Activated CD4-positive, alpha-beta T cell treated with anti-CD3 and anti-CD28 coated beads for 48 hours (primary cell): ENCODE measurements around the gene MYBPC1.
"Not testable (repeated sequence)": the region's sequence is repeated elsewhere in the genome, so short reads cannot be mapped to it uniquely, and the experiment has no call there.

Experiments
- DNase-seq: peaks from one replicate; pipeline ENCODE4 v3.0.0-alpha.2; 2020

The MYBPC1 gene

DNA sequence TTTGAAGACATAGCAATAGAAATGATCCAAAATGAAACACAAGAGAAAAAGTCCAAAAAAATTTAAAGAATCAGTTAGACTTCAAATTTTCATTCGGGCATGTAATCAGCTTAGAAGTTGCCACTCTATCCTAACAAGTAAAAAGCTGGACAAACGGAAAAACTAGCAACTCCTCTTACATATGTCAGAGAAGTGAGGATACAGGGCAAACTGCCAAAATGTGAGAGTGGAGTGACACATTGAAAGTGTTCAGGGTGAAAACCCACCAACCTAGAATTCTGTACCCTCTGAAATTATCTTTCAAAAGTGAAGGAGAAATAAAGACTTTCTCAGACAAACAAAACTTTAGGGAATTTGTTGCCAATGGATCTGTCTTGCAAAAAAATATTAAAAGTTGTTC, 60.6 kb downstream of the MYBPC1 start:
- no peak for DNase-seq

- not testable (repeated sequence) for DNase-seq
Observed at GRCh38 chr12:101660662-101661061, 65.9 kb downstream of the MYBPC1 start.

- DNase-seq, result no peak
Observed at GRCh38 chr12:101663298-101663697, 68.5 kb downstream of the MYBPC1 start.

GRCh38 chr12:101664992-101665391, 70.2 kb downstream of the MYBPC1 start:
- no peak for DNase-seq

DNA sequence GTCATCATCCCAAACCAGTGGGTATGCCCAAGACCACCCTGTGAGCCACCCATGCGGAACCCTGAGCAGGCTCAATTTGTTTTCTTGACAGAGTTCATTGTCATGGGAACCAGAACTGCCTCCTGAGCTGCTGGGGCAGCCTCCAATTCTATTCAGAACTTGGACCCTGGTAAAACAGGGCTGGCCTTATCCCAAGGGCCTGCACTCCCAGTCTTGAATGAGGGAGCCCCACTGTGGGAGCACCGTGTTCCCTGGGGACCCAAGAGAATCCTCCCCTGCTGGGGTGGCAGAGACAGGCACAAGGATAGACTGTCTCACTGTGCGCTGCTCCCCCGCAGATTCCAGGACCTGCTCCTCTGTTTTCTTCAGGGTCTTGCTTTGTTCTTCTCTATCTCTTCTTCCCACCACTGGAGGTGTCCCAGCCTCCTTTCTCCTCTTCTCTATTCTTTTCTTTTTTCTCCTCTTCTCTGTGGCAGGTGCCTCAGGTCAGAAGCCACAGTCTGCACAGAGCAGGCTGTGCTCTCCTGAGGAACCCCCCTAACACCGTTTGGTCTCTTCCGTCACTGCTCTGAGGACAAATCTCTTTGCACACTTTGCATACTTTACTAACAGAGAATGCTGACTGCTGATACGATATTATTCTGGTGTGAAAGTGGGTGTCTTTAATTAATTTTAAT, 71.4 kb downstream of the MYBPC1 start:
- no peak for DNase-seq

- no peak for DNase-seq
Observed at GRCh38 chr12:101667591-101667990, 72.8 kb downstream of the MYBPC1 start.

- DNase-seq, result peak; percentile 51
Observed at GRCh38 chr12:101670007-101670671, 75.4 kb downstream of the MYBPC1 start.

DNA sequence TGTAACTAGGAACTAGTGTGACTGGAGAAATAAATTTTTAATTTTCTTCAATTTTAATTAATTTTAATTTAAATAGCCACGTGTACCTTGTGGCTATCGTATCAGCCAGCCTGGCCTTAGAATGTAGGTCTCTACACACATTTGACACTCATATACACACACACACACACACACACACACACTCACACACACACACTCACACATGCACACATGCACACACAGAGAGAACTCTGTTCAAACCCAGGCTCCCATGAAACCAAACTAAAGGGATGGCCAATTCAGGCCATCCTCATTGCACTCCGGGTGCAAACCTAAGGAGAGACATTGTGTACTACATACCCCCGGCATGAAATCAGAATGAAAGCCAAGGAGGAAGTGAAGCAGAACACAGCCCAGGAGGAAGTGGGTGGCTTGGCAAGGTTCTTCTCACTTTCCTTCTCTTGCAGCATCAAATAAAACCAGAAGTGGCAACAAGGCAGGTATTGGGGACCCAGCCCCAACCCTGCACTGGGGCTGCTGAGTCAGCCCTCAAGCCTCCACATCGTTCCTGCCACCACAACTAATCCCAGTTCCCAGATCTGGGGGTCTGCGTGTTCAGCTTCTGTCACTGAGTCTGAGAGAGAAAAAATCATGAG, 76.5 kb downstream of the MYBPC1 start:
- peak; percentile 21 for DNase-seq

GRCh38 chr12:101671833-101672232, 77.1 kb downstream of the MYBPC1 start:
- no peak for DNase-seq

GRCh38 chr12:101675555-101675954, 80.8 kb downstream of the MYBPC1 start:
- DNase-seq, result no peak

DNA sequence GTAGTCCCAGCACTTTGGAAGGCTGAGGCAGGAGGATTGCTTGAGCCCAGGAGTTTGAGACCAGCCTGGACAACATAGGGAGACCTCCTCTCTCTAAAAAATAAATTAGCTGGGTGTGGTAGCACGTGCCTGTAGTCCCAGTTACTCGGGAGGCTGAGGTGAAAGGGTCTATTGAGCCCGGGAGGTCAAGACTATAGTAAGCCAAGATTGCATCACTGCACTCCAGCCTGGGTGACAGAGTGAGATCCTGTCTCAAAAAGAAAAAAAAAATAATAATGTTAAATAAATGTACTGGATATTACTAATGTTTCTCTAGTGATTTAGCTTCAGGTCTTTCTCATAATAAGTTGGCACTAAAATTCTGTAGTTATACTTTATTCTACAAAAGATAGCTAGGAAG, 81.7 kb downstream of the MYBPC1 start:
- DNase-seq, result not testable (repeated sequence)

- DNase-seq, result no peak
Observed at GRCh38 chr12:101678081-101678480, 83.3 kb downstream of the MYBPC1 start.

DNA sequence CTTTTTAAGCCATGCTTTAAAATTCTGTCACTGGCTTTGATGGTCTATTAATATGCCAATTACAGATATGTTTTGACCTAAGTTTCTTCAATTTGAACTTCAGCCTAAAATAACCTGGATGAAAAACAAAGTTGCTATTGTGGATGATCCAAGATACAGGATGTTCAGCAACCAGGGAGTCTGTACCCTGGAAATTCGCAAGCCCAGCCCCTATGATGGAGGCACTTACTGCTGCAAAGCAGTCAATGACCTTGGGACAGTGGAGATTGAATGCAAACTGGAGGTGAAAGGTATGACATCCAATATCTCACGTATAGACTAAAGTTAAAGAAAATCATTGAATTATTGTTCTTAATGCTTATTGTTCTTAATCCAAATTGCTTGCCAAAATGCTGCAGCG, 85.5 kb downstream of the MYBPC1 start:
- DNase-seq, result no peak

GRCh38 chr12:101680647-101681046, 85.9 kb downstream of the MYBPC1 start:
- DNase-seq, result no peak

DNA sequence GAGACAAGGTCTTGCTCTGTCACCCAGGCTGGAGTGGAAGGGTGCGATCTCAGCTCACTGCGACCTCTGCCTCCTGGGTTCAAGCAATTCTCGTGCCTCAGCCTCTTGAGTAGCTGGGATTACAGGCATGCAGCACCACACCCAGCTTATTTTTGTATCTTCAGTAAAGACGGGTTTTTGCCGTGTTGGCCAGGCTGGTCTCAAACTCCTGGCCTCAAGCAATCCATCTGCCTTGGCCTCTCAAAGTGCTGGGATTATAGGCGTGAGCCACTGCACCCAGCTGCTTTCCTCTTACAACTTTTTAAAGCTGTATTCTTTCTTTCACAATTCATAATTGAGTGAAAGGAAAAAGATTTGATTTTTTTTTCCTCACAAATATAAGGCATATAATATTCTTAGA, 86.9 kb downstream of the MYBPC1 start:
- not testable (repeated sequence) for DNase-seq

DNA sequence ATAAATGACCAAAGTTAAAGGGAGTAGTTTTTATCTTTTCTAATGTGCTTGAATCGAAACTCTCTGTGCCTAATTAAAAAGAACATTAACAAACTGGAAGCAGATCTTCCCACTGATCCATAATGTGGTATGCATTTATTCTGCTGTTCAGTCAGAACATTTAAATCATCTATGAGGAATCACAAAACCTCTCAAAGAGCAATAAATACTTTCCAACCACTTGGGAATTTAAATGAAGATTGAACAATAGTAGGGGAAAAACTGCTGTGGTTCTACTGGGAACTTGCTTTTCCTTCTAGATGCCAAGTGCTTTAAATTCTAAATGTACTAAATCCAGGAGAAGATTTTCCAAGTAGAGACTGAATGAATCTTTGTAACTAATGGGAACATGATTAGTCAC, 90.3 kb downstream of the MYBPC1 start:
- DNase-seq, result no peak

DNA sequence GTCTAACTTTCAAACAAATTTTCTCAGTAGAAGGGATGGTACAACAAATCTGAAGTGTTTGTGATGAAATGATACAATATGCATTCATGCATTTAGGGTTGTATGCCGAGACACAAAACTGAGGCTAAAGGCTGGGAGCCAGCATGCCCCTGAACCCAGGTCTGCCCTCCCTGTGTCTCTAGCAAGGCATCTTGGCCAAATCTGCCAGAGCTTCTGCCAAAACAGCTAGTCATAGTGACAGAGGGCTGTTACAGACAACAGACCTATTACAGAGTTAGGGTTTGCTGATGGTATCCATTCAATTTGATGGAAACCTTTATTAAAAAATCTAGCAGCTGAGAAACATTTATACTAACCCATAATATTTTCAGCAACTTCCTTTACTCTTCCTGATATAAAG, 91.4 kb downstream of the MYBPC1 start:
- DNase-seq, result no peak

- DNase-seq, result no peak
Observed at GRCh38 chr12:101690544-101691098, 95.8 kb downstream of the MYBPC1 start.

- no peak for DNase-seq
Observed at GRCh38 chr12:101691503-101692096, 96.8 kb downstream of the MYBPC1 start.

DNA sequence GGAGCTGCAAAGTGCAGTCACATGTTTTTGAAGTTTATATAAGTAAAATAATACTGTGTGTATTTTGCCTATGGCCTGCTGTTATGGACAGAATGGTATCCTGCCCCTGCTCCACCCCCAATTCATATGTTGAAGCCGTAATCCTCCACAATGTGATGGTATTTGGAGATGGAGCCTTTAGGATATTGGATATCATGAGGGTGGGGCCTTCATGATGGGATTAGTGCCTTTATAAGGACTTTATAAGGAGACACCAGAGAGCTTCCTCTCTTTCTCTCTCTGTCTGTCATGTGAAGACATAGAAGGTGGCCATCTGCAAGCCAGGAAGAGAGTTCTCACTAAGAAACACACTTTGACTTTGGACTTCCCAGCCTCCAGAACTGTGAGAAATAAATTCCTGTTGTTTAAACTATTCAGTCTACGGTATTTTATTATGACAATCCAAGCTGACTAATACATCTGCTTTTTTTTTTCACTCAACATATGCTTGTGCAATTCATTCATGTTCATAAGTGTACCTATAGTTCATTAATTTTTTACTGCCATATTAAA, 99.6 kb downstream of the MYBPC1 start:
- DNase-seq, result no peak

- DNase-seq, result no peak
Observed at GRCh38 chr12:101694986-101695385, 100.2 kb downstream of the MYBPC1 start.

- no peak for DNase-seq
Observed at GRCh38 chr12:101695706-101696105, 100.9 kb downstream of the MYBPC1 start.
